ENCODE data around the gene CADM1.

- no peak for TF ChIP-seq EZH2 (IDR thresholded peaks at IDR 0.05; ENCODE audit: low read length, unreplicated experiment)
- TF ChIP-seq EZH2phosphoT487 (IDR thresholded peaks at IDR 0.05; ENCODE audit: borderline replicate concordance, low read length): no peak
- no peak for TF ChIP-seq CTCF (conservative IDR thresholded peaks at IDR 0.05; ENCODE audit: low read depth, low read length)
These were observed 40.6 kb downstream of the CADM1 start for GRCh38 chr11:115463606-115464005.
